Endodermal cell (in vitro differentiated cells): ENCODE data around the gene EED. TPM values are rescaled to one million over a fixed set of nuclear protein-coding genes. Genes with fewer than 3 reads are reported as not detected.

Experiments used
- DNase-seq: peaks from one replicate; pipeline ENCODE4 v3.0.0-alpha.2; 2017
- H3K27ac ChIP-seq: 2 replicates; pipeline ENCODE4 v1.5.1; 2013; ENCODE audit warnings: mild to moderate bottlenecking, low read depth, low read length, moderate library complexity
- H3K27me3 ChIP-seq: 2 replicates; pipeline ENCODE4 v1.6.1; 2013; ENCODE audit warnings: mild to moderate bottlenecking, low read length, moderate library complexity; ENCODE audit not compliant: insufficient read depth, control insufficient read depth, poor library complexity, severe bottlenecking
- H3K36me3 ChIP-seq: 2 replicates; pipeline ENCODE4 v1.7.0; 2013; ENCODE audit warnings: mild to moderate bottlenecking, low read length, moderate library complexity; ENCODE audit not compliant: control insufficient read depth, insufficient read depth
- H3K4me1 ChIP-seq: one replicate; pipeline ENCODE4 v1.7.0; 2013; ENCODE audit warnings: low read length; ENCODE audit not compliant: control insufficient read depth, insufficient read depth
- H3K4me3 ChIP-seq: 2 replicates; pipeline ENCODE4 v1.5.1; 2013; ENCODE audit warnings: mild to moderate bottlenecking, low read length, moderate library complexity
- H3K9ac ChIP-seq: 2 replicates; pipeline ENCODE4 v1.6.1; 2013; ENCODE audit warnings: mild to moderate bottlenecking, low read length, moderate library complexity; ENCODE audit not compliant: poor library complexity, severe bottlenecking; ENCODE audit errors: extremely low read depth
- H3K9me3 ChIP-seq: 2 replicates; pipeline ENCODE4 v1.6.1; 2013; ENCODE audit warnings: mild to moderate bottlenecking, low read length, moderate library complexity; ENCODE audit not compliant: control insufficient read depth
- H3K27ac Mint-ChIP-seq: 2 replicates; pipeline ENCODE4 v1.8.0; 2020; ENCODE audit warnings: mixed read lengths
- H3K27me3 Mint-ChIP-seq: 2 replicates; pipeline ENCODE4 v1.8.0; 2021; ENCODE audit warnings: mild to moderate bottlenecking, mixed read lengths; ENCODE audit not compliant: insufficient read depth
- H3K36me3 Mint-ChIP-seq: 2 replicates; pipeline ENCODE4 v1.8.0; 2020; ENCODE audit warnings: low read depth, mixed read lengths
- H3K4me1 Mint-ChIP-seq: 2 replicates; pipeline ENCODE4 v1.8.0; 2020; ENCODE audit warnings: mixed read lengths
- H3K4me3 Mint-ChIP-seq: 2 replicates; pipeline ENCODE4 v1.8.0; 2020; ENCODE audit warnings: mild to moderate bottlenecking, moderate library complexity, mixed read lengths
- H3K9me3 Mint-ChIP-seq: 2 replicates; pipeline ENCODE4 v1.8.0; 2020; ENCODE audit warnings: mild to moderate bottlenecking, mixed read lengths
- WGBS, 2 experiments: methylation state at CpG; one replicate each; pipeline versions ENCODE4 v1.1.5 to v1.1.7; 2013; ENCODE audit warnings: missing lambda C conversion rate in 2 of 2, mixed read lengths in 1 of 2; ENCODE audit not compliant: insufficient coverage in 1 of 2, insufficient read length in 1 of 2; 5-methylcytosine and 5-hydroxymethylcytosine counted together
- total RNA-seq, 2 donors: library from RNA; stranded (reverse); fragmentation: NEBNext Ultra II Directional in 1 of 2; extraction: Animal tissue kit (Norgen Biotek cat#: 25700) in 1 of 2; gene quantifications; 2 replicates in 1 of 2; 3 replicates in 1 of 2; pipeline ENCODE4 v1.2.1, GENCODE V29; 2021
- TF ChIP-seq, protein P1 (sequence below): fragments of 200-600 bp; sonication (generic); conservative IDR thresholded peaks from 2 replicates; pipeline ENCODE4 v1.5.0; 2021; ENCODE audit warnings: antibody characterized with exemption, mild to moderate bottlenecking

Gene EED
- total RNA-seq, 2 donors from 2014 or later: 29.2 to 39.2 TPM

DNA sequence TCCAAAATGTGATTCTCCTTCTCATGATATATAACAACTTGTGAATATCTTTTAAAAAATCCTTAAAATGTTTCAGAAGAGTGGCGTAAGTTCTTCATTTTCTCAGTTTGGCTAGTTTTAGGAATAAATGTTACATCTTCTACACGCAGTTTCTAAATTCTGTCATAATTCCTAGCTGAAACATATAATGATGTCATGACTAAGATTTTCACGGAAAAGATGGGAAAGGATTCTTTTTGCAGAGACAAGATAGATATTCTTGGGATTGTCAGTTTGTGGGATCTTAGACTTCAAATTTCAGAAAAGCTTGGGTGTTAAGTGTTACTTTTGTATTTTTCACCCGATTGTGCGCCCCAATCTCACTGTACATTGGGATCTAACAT lies 1.7 kb downstream of the EED start:
- Histone ChIP-seq H3K9ac (peak overlapping the region; percentile 87), H3K36me3 (peaks cover 4% of the 10 kb centered on the region), H3K4me1 (peaks cover 3% of the 10 kb centered on the region), H3K27me3 (no peaks in the 10 kb centered on the region), H3K4me3 (peak overlapping the region; percentile 97), H3K27ac (no peak overlapping the region), H3K9me3 (no peaks in the 10 kb centered on the region)
- Mint-ChIP-seq H3K27ac (no peak overlapping the region), H3K27me3 (peaks cover 2% of the 10 kb centered on the region), H3K4me1 (peaks cover 38% of the 10 kb centered on the region), H3K36me3 (no peaks in the 10 kb centered on the region), H3K4me3 (no peak overlapping the region), H3K9me3 (no peaks in the 10 kb centered on the region)
- TF ChIP-seq, protein P1, sequence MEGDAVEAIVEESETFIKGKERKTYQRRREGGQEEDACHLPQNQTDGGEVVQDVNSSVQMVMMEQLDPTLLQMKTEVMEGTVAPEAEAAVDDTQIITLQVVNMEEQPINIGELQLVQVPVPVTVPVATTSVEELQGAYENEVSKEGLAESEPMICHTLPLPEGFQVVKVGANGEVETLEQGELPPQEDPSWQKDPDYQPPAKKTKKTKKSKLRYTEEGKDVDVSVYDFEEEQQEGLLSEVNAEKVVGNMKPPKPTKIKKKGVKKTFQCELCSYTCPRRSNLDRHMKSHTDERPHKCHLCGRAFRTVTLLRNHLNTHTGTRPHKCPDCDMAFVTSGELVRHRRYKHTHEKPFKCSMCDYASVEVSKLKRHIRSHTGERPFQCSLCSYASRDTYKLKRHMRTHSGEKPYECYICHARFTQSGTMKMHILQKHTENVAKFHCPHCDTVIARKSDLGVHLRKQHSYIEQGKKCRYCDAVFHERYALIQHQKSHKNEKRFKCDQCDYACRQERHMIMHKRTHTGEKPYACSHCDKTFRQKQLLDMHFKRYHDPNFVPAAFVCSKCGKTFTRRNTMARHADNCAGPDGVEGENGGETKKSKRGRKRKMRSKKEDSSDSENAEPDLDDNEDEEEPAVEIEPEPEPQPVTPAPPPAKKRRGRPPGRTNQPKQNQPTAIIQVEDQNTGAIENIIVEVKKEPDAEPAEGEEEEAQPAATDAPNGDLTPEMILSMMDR: no peak
- DNase-seq: no peak
- WGBS, 2 experiments: 23 to 59% methylated on average over 2 to 5 of the region's 5 CpGs

DNA sequence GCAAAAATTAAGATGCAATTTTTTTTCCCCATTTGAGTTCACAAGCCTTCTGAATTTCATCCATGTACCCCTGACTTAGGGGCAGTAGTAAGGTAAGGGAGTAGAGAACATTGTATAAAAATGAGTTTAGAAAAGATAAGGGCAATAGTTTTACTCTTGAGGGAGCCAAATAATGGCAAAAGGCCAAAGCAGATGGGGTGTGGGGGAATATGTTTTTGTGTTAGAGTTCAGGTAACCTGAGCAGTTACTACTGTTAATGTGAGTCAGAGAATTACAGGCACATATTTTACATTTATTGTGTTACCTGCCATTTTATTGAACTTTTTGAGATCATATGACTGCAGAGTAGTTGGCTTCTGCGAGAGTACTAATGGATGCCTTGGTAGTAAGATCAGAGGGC lies 3.1 kb downstream of the EED start:
- DNase-seq: no peak
- Mint-ChIP-seq H3K4me1 (peaks cover 38% of the 10 kb centered on the region), H3K9me3 (no peaks in the 10 kb centered on the region), H3K27ac (no peak overlapping the region), H3K4me3 (no peak overlapping the region), H3K27me3 (no peaks in the 10 kb centered on the region), H3K36me3 (peaks cover 2% of the 10 kb centered on the region)
- H3K9ac ChIP-seq: no peak overlapping the region
- no peak overlapping the region for H3K27ac ChIP-seq
- H3K4me1 ChIP-seq: peaks cover 3% of the 10 kb centered on the region
- no peaks in the 10 kb centered on the region for H3K27me3 ChIP-seq
- 86 to 93% methylated on average over 1 of the region's 1 CpG for WGBS, 2 experiments
- peak overlapping the region; percentile 97 for H3K4me3 ChIP-seq
- TF ChIP-seq, protein P1: no peak
- H3K9me3 ChIP-seq: no peaks in the 10 kb centered on the region
- peaks cover 17% of the 10 kb centered on the region for H3K36me3 ChIP-seq

DNA sequence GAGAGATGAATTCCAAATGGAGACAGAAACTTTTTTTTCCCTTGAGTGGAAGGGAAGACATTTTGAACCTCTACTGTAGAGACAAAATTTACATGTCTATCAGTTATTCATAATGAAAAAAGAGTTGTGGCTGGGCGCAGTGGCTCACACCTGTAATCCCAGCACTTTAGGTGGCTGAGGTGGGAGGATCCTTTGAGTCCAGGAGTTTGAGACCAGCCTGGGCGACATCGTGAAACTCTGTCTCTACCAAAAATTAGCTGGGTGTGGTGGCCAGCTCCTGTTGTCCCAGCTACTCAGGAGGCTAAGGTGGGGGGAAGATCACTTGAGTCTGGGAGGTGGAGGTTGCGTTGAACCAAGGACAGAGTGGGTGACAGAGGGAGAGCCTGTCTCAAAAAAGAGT lies 4.1 kb downstream of the EED start:
- peak overlapping the region; percentile 25 for H3K4me3 Mint-ChIP-seq
- peak overlapping the region; percentile 97 for H3K4me3 ChIP-seq
- H3K4me1 ChIP-seq: peaks cover 3% of the 10 kb centered on the region
- peaks cover 3% of the 10 kb centered on the region for H3K36me3 Mint-ChIP-seq
- H3K27ac Mint-ChIP-seq: peak overlapping the region; percentile 35
- peak; percentile 45 for DNase-seq
- 82 to 90% methylated on average over 3 to 4 of the region's 4 CpGs for WGBS, 2 experiments
- H3K9me3 ChIP-seq: no peaks in the 10 kb centered on the region
- H3K4me1 Mint-ChIP-seq: peaks cover 38% of the 10 kb centered on the region
- H3K27me3 ChIP-seq: no peaks in the 10 kb centered on the region
- H3K9ac ChIP-seq: no peak overlapping the region
- no peaks in the 10 kb centered on the region for H3K27me3 Mint-ChIP-seq
- TF ChIP-seq, protein P1: no peak
- H3K27ac ChIP-seq: no peak overlapping the region
- H3K36me3 ChIP-seq: peaks cover 24% of the 10 kb centered on the region
- no peaks in the 10 kb centered on the region for H3K9me3 Mint-ChIP-seq
